HG02840 (cell line): Measurements from ENCODE around the gene EXT2.

Source experiments
- ATAC-seq: cut with Tn5 transposase; IDR thresholded peaks from one replicate; pipeline ENCODE4 v1.9.1; 2021; ENCODE audit warnings: mild to moderate bottlenecking, moderate library complexity, moderate number of reproducible peaks; ENCODE audit not compliant: unreplicated experiment, low FRiP score

EXT2 gene

DNA sequence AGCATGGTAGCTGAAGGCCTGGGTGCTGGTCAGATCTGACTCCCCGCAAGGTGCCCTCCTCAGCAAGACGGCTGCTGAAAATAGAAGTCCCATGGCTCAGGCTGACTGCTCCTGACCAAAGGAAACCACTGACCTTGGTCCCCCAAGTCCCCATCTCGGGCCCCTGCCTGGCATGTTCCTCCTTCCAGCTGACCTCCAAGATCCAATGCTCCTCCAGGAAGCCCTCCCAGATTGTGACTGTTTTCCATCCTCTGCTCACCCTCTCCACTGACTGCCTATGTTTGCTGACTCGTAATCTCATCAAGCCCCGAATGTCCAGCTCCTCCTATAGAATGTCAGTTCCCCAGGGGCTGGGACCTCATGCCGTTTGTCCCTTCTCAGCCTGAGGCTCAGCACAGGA is 184.0 kb downstream of the EXT2 start:
- ATAC-seq = no peak

GRCh38 chr11:44280257-44280656 is 184.8 kb downstream of the EXT2 start:
- no peak for ATAC-seq

- no peak for ATAC-seq
These were observed 185.7 kb downstream of the EXT2 start for GRCh38 chr11:44281151-44281550.

DNA sequence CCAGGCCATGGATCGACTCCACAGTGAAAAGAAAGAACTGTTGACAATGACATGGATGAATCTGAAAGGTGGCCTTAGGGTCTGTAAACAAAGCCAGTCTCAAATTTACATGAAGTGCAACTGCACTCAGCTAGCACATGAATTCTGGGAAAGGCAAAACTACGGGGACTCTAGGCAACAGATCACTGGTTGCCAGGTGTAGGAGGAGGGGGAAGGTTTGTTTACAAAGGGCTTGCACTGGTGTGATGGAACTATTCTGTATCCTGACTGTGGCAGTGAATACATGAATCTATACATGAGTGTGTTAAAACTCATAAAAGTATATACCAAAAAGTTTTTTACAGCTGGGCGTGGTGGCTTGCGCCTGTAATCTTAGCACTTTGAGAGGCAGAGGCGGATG is 187.1 kb downstream of the EXT2 start:
- no peak for ATAC-seq

DNA sequence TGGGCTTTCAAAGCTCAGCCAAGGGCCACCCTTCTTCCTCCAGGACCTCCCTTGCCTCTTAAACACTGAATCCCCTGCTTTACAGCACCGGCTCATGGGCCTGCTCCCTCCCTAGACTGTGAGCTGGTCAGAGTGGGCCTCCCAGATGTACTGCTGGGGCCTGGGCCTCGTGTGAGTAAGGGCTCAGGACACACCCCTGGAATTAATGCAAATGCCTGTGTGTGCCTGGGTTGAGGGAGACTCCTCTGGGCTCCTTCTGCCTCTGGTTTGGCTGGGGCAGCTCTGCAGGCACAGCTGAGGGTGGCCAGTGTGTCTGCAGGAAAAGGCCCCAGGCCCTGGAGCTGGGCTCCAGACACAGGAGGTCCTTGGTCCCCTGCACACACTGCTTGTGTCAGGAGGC is 190.3 kb downstream of the EXT2 start:
- no peak for ATAC-seq

DNA sequence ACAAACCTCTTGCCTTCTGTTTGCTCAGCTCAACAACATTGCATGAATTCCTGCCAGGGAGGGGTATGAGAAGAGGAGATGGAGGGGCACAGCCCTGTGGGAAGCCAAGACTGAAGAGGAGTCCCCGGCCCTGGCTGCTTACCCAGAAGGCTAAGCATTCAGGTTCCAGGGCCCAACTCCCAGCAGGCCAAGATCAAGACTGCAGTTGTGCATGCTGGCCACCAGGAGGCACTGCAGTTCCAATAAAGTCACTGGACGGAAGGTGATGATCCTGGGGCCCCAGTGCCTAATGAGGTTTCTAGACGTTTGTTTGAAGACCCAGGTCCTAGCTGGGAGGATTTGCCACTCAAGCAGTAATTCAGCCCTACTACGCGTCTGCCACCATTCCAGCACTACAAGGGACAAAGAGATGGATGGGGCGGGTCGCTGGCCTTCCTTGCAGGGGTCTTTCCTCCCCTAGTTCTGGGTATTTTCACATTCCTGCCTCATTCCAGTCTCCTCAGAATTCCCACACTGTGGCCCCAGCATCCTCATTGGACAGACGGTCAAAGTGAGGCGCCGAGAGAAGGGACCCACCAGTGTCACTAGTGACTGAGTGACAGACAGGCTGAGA is 190.9 kb downstream of the EXT2 start:
- ATAC-seq = no peak

GRCh38 chr11:44286911-44287310 is 191.4 kb downstream of the EXT2 start:
- no peak for ATAC-seq

- no peak for ATAC-seq
These were observed 192.7 kb downstream of the EXT2 start for GRCh38 chr11:44288133-44288526.

DNA sequence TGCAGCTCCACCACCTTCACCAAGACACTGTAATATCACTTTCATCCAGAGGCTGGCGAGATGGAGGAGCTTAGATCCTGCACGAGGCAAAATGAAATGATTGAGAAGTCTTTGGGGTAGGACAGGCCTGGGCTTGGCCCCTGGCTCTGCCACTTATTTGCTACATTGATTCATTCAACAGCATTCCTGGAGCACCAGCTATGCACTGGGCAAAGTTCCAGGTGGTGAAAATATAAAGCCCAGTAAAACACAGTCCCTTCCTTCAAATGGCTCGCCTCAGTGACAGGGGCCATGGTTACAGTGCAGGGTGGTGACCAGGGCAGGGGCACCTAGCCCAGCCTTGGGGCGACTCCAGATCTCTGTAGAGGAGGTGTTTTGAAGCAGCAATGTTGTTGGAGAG is 194.7 kb downstream of the EXT2 start:
- ATAC-seq = no peak
